G401.6 (cell line): Measurements from ENCODE around the gene RFX5.
"Not testable (repeated sequence)": the region's sequence is repeated elsewhere in the genome, so short reads cannot be mapped to it uniquely, and the experiment has no call there.

ENCODE experiments used
- FAIRE-seq: peaks from 2 replicates; lab custom pipeline; 2012; peaks lifted over from hg19 to GRCh38; lab: Jason Lieb, UNC

Gene RFX5

DNA sequence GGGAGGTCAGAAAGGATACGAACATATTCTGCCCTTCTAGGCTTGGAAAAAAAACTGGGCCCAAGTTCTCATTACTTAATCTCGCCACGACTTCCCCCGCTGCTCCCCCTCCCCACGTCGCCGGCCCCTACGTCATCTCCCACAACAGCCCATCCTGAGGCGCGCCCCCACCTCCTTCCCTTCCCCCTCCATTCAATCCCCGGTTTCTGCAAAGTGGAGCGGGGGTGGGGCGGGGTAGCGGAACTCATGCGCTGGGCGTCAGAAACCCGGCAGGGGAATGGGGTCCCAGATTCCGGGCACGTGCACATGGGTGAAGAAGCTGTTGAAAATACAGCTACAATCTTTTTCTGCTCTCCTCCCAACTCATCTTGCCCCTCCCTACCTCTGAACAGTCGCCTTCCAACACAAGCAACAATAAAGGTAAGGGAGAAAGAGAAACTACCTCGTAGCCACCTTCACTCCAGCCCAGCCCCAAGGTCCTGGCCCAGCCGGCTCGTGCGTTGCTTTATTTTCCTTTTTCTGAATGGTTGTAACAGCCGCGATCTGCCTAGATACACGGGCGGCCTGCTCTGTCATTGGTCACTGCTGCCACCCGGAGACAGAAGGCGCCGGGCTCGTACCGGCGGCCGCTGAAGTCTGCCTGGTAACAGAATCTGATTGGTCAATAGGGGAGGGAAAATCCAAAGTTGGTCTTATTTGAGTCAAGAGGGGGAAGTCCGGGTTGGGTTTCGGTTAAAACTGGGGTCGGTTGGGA lies at the start of gene RFX5:
Gene RFX5 (minus strand): TSS at position 484 of the 754 bp plus-strand sequence. CDS start 932 bp downstream, outside the sequence.
- FAIRE-seq = peak; percentile 99

DNA sequence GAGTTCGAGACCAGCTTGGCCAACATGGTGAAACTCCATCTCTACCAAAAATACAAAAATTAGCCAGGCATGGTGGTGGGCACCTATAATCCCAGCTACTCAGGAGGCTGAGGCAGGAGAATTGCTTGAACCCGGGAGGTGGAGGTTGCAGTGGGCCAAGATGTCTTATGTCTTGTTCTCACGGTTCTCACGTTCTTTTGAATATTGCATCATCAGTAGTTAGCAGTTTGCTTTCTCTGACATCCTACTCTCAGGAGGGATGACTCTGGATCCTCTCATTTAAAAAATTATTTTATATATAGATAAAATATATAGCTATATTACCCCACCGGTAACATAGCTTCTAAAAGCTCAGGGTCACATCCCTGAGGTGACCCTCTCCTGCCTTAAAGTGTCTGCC lies 49.2 kb upstream of the RFX5 start:
- not testable (repeated sequence) for FAIRE-seq

DNA sequence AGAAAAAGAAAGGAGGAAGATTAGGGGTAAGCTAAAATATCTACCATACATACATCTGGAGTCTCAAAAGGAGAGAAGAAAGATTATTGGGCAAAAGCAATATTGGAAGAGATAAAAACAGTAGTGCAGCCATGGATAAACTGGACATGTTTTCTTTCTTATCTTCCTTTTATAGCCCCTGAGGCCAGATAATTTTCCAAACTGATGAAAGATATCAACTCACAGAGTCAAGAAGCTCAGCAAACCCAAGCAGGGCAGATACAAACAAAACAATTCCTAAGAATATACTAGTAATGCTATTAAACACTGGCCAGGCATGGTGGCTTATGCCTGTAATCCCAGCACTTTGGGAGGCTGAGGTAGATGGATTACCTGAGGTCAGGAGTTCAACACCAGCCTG lies 46.5 kb upstream of the RFX5 start:
- FAIRE-seq = no peak

GRCh38 chr1:151391079-151391563 lies 44.1 kb upstream of the RFX5 start:
- FAIRE-seq = no peak

DNA sequence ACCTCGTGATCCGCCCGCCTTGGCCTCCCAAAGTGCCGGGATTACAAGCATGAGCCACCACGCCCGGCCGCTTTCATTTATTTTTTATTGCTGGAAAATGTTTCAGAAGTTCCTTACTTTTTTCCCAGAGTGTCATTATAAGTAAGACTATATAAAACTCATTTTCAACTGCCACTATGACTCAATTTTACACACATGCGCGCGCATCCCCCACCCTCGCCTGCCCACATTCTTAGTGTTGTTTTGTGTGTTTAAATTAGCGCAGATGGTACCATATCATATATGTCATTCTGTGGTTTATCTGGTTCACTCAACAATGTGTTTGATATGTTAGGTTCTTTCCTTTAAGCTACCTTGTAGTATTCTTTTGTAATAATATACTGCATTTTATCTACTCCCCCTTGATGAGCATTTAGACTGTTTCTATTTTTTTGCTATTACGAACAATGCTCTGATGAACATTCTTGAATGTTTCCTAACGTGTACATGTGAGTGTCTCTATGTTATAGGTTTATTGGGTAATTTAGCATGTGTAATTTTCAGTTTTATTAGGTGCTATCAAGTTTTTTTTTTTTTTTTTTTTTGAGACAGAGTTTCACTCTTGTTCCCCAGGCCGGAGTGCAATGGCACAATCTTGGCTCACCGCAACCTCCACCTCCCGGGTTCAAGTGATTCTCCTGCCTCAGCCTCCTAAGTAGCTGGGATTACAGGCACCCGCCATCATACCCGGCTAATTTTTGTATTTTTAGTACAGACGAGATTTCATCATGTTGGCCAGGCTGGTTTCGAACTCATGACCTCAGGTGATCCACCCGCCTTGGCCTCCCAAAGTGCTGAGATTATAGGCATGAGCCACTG lies 43.4 kb upstream of the RFX5 start:
- not testable (repeated sequence) for FAIRE-seq

DNA sequence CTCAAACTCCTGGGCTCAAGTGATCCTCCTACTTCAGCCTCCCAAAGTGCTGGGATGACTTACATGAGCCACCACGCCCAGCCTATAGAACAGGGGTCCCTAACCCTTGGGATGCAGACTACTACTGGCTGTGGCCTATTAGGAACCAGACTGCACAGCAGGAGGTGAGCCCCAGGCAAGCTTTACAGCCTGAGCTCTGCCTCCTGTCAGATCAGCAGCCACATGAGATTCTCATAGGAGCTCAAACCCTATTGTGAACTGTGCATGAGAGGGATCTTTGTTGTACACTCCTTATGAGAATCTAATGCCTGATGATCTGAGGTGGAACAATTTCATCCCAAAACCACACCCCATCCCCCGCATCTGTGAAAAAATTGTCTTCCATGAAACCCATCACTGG lies 39.0 kb upstream of the RFX5 start:
- FAIRE-seq = no peak

GRCh38 chr1:151384584-151384983 lies 37.5 kb upstream of the RFX5 start:
- no peak for FAIRE-seq

GRCh38 chr1:151377150-151377884 lies 30.3 kb upstream of the RFX5 start:
- FAIRE-seq = no peak

- FAIRE-seq = no peak
These were observed 26.1 kb upstream of the RFX5 start for GRCh38 chr1:151373196-151373595.

GRCh38 chr1:151372058-151372934 lies 25.2 kb upstream of the RFX5 start, which contains the start of gene SELENBP1:
TSS of gene SELENBP1 (minus strand) at chr1:151372705. CDS start at chr1:151372641, 64 bp downstream.
- FAIRE-seq = no peak

DNA sequence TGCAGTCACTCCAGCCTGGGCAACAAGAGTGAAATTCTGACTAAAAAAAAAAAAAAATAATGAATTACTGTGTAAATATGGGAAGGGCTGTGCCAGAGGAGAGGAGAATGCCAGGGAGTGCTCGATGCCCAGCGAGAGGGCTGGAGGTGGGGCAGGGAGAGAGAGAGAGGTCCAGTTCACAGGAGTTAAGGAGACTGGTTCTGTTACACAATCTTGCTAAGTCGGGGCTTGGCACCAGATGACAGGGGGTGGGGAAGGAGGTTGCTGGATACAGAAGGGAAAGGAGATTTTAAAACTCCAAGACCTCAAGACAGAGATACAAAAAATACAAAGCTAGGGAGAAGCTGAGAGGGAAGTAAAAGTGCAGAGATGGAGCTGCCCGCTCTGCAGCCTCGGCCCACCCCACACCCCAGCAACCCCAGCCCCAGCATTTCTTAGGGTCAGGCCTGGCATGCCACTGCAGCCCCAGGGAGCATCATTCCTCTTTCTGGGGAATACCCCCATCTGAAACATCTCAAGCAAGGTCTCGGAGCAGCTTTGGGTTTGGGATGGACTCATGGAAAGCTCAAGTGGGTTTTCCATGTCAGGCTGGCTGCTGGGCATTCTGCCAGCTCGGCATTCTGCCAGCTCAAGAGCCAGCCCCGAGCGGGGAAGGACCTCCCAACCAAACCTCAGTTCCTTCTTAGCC lies 24.5 kb upstream of the RFX5 start:
- no peak for FAIRE-seq

DNA sequence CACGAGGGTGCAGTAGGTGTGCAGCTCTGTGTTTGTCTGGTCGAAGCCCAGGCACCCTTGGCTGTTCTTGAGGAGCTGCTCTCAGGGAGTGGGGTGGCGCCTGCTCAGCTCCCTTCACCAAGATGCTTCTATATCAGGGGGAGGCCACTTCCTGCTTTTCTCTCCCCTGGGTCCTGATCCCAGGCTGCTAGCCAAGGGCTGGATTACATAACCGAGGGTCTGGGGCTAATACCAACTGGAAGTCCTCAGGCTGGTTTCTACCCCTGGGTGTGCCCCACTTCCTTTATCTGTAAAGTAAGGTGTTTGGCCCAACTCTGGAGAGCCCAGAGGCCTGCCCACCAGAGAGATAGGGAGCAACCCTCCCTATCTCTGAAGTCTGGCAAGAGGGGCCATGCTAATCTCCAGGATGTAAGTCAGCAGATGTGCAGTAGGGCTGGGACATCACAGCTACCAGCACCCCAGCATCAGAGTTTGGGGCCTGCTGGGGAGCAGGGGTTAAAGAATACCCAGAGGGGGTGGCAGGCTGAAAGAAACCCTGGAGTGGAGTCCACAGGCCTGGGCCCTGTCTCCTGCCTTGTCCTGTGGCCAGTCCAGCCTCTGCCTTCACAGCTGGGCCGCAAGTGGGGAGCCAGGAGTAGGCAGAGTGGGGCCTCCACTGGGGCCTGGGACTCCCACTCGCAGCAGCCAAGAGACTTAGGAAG lies 23.3 kb upstream of the RFX5 start:
- FAIRE-seq = no peak

GRCh38 chr1:151369621-151370048 lies 22.6 kb upstream of the RFX5 start:
- no peak for FAIRE-seq

DNA sequence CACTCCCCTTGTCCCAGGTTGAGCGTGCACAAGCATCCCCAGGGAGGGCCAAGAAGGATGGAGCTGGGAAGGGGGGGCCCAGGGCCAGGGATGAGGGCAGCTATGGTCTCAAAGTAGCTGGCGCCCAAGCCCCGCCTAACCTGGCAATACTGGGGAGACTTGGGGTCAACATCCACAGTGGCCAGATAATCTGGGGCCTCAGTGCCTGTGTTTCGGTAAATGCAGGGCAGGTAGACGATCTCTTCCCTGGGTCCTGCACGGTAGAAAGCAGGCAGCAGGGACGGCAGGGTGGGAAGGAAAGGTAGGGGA lies 22.2 kb upstream of the RFX5 start:
- FAIRE-seq = no peak

- no peak for FAIRE-seq
These were observed 21.6 kb upstream of the RFX5 start for GRCh38 chr1:151368393-151369301.

GRCh38 chr1:151367658-151368392 lies 20.8 kb upstream of the RFX5 start:
- FAIRE-seq = no peak

DNA sequence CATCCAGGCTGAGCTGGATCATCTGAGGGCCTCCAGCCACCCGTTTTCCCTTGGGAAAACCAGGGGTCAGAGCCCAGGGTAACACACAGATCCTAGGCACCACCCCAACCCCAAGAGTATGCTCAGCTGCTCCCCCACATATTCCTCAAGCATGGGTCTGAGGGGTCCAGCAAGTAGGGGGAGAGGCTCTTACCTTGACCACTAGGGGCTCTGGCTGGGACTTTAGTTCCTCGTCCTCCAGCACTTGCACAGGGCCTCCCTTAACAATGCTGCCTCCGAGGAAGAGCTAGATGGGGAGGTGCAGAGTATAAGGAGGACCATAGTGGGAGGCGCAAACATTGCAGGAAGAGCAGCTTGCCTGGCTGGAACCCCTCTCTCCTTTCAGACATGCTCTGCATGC lies 17.9 kb upstream of the RFX5 start:
- FAIRE-seq = no peak

DNA sequence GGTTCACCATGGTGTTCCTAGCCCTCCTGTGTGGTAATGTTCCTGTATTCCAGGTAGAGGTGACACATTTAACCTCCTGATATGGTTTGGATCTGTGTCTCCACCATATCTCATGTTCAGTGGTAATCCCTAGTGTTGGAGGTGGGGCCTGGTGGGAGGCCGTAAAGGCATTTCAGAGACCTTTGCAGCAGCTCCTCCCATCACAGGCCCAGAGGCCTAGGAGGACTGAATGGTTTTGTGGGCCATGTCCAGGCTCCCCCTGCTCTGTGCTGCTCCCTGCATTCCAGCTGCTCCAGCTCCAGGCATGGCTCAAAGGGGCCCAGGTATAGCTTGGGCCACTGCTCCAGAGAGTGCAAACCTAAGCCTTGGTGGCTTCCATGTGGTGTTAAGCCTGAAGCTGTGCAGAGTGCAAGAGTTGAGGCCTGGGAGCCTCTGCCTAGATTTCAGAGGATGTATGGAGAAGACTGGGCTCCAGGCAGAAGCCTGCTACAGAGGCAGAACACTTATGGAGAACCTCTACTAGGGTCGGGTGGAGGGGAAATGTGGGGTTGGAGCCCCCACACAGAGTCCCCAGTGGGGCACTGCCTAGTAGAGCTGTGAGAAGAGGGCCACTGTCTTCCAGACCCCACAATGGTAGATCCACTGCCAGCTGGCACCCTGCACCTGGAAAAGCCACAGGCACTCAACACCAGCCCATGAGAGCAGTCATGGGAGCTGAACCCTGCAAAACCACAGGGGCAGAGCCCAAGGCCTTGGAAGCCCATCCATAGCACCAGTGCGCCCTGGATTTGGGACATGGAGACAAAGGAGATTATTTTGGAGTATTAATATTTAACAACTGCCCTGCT lies 15.5 kb upstream of the RFX5 start:
- FAIRE-seq = no peak
